Activated CD4-positive, alpha-beta T cell treated with anti-CD3 and anti-CD28 coated beads, Interleukin-2, amount 50 U/mL, for 48 hours (primary cell): Measurements from ENCODE around the gene KLHL12.
A peak's percentile ranks its signal among the peaks of the same experiment; 100 is the strongest.

ENCODE experiments used
- DNase-seq, 2 experiments: peaks; one replicate each; pipeline ENCODE4 v3.0.0-alpha.2; 2020

Gene KLHL12

GRCh38 chr1:202880062-202880461, 47.0 kb downstream of the KLHL12 start:
- DNase-seq = no peak

DNA sequence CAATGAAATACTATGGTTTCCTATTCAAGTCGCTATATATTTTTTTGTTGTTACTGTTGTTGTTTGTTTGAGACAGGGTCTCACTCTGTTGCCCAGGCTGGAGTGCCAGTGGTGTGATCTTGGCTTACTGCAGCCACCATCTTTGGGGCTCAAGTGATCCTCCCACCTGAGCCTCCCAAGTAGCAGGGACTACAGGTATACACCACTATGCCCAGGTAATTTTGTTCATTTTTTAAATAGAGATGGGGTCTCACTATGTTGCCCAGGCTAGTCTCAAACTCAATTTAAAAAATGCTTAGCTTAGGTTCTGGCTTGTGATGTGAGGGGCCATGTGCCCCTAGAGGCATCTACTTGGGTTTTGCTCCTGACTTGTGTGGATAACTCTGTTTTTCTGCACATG, 47.9 kb downstream of the KLHL12 start:
- DNase-seq = no peak

- DNase-seq = no peak
Measured at GRCh38 chr1:202873026-202873425, 54.0 kb downstream of the KLHL12 start.

DNA sequence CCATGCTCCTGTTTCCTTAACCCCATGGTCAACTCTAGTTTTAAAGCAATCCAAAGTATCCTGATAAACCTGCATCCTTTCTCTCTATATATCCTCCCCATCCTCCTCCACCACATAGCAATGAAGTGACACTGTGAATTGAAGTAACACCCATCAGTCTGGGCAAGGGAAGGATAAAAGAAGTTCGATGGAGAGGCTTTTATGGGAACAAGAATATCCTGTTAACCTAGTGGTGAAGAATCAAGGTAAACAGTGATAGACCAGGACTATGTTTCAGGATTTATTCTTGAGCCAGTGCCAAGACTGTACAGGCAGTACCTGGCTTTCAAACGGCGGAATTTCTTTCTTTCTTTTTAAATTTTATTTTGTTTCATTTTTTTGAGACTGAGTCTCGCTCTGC, 55.7 kb downstream of the KLHL12 start:
- no peak for DNase-seq

- DNase-seq = no peak
Measured at GRCh38 chr1:202862679-202863560, 64.1 kb downstream of the KLHL12 start.

DNA sequence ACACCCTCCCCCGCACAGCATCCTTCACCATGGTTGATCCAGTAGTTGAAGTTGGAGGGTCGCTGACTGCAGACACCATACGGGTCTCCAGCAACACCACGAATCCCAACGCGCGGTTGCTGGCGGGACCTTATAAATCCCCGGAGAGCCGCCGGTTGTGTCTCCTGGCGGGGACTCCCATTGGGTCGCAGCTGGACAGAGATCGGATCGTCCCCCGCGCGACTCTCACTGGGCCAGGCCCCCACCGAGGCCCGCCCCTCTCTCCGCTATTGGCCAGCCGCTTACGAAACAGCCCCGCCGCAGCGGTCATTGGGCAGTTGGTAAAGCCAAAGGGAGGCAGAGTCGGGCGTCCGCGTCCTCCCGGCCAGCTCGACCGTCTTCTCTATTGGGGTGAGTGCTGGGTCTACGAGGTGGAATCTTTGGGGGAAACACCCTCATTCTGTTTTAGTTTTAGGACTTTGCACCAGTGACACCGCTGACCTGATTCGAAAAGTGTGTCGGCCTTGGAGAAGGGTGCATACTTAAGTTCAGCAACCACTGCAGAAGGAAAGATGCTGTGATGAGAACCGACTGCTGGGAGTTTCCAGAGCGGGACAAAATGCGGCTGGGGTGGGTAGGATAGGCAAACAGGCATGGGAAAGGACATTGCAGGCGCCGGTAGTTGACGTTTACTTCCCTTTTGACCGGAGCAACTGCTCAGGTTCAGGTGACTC, 65.5 kb downstream of the KLHL12 start:
- peak; percentile 50 to 59 for DNase-seq

DNA sequence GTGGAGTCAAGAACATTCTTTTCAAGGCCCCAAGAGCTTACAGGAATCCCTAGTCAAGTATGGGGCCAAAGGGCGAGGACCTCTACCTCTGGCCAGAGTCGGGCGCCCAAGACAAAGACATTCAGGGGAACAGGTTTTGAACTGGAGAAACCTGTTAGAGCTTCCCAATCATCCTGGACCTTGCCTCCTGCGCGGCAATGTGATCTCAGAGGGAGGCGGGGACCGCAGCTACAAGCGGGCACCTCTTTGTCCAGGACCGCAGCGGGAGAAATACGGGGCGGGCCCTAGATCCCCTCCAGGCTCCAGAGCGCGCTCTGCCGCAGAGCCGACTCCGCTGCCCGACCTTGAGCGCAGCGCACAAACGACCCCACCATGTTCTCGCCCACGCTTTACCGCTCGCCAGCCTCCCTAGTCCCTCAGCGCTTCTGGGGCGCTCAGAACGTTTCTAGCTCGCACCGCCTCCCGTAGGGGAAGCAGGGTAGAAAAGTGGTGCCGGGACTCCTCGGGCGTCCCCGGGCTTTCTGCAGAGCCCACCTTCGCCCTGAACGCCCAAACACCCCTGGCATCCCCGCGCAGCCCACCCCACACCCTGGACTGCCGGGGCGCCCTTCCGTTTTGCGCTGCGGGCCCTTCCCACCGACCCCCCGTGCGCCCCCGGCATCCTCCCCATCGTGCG, 66.2 kb downstream of the KLHL12 start:
- DNase-seq = peak; percentile 26 to 44

DNA sequence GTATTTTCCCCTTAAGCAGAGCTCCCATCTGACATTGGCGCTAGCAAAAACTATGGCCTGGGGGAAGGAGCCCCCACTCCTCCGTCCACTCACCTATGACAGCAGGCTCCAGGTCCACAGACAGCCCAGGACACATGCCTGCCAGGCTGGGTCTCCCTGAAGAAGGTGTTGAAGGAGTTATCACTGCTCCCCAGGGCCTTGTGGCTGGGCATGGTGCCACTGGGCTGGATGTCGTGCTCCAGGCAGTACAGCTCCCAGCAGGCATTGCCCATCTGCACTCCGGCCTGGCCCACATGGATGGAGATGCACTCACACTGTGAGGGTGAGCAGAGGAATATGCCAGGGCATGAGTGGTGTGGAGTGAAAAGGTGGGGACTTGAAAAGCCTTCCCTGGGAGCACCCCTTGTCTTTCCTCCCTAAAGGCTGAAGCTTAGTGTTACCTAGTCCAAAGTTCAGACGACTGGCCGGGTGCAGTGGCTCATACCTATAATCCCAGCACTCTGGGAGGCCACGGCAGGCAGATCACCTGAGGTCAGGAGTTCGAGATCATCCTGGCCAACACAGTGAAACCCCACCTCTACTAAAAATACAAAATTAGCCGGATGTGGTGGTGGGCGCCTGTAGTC, 68.1 kb downstream of the KLHL12 start:
- no peak for DNase-seq

GRCh38 chr1:202858331-202858730, 68.7 kb downstream of the KLHL12 start:
- no peak for DNase-seq

GRCh38 chr1:202857136-202857610, 69.9 kb downstream of the KLHL12 start:
- DNase-seq = no peak

- DNase-seq = no peak
Measured at GRCh38 chr1:202856014-202856413, 71.0 kb downstream of the KLHL12 start.

- DNase-seq = no peak
Measured at GRCh38 chr1:202854787-202855186, 72.2 kb downstream of the KLHL12 start.

- DNase-seq = peak; percentile 48 to 57
Measured at GRCh38 chr1:202852163-202852904, 74.7 kb downstream of the KLHL12 start.

GRCh38 chr1:202850593-202851362, 76.3 kb downstream of the KLHL12 start:
- no peak for DNase-seq

DNA sequence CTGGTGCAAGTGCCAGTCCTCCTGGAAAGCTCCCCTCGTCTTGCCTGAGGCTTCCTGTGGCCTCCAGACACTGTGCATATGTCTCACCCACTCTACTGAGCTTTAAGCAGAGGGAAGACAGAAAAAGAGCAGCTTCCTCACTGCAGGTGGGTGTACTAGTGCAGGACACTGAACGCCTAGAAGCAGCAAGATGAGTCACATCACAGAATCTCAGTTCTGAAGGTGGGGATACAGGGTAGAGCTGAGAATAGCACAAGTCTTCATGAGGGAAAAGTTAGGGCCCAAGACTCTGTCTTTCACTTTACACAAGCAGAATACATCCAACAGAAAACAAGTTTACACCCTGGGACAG, 78.9 kb downstream of the KLHL12 start:
- no peak for DNase-seq

DNA sequence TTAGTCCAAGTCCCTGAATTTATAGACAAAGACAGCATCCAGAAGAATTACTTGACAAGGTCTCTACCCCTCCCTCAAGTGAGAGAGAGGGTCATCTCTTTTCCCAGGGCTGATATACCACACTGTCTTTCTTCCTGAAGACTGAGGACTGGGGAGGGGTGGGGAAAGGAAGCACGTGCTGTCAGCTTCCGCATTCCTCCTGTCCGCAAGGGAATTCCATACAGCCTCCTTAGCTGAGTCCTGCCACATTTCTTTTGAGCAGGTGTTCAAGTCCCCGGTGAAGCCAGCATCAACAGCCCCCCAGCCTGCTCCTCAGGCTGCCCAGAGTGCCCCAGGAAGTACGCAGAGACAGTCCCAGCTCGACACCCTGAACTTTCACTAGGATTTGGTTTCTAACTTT, 82.1 kb downstream of the KLHL12 start:
- DNase-seq = no peak

- DNase-seq = no peak
Measured at GRCh38 chr1:202844259-202844658, 82.8 kb downstream of the KLHL12 start.

GRCh38 chr1:202843081-202843480, 84.0 kb downstream of the KLHL12 start:
- DNase-seq = no peak
